ENCODE data around the gene GRIN2A.

DNA sequence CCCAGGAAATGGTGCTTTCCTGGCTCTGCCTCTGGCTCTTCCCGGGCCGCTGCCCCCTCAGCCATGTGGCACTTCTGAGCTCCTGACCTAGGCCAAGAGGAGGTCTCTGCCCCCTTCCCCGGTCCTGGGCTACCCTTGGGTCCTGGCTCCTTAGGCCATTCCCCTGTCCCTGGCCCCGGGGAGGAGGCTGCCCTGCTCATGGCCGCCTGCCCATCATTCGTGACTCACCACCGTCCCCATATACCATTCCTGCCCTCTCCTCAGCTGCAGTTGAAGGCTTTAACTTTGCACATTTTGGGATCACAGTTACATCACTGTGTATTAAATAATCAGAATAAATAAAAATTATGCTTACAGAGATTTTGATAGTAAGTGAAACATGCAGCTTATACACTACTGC lies 69.0 kb downstream of the GRIN2A start:
- TF ChIP-seq, protein P1, sequence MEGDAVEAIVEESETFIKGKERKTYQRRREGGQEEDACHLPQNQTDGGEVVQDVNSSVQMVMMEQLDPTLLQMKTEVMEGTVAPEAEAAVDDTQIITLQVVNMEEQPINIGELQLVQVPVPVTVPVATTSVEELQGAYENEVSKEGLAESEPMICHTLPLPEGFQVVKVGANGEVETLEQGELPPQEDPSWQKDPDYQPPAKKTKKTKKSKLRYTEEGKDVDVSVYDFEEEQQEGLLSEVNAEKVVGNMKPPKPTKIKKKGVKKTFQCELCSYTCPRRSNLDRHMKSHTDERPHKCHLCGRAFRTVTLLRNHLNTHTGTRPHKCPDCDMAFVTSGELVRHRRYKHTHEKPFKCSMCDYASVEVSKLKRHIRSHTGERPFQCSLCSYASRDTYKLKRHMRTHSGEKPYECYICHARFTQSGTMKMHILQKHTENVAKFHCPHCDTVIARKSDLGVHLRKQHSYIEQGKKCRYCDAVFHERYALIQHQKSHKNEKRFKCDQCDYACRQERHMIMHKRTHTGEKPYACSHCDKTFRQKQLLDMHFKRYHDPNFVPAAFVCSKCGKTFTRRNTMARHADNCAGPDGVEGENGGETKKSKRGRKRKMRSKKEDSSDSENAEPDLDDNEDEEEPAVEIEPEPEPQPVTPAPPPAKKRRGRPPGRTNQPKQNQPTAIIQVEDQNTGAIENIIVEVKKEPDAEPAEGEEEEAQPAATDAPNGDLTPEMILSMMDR (IDR thresholded peaks at IDR 0.05; ENCODE audit: extremely low read depth in 1 of 2, insufficient read depth in 1 of 2, low read depth in 1 of 2, low read length in 2 of 2) = no peak
- TF ChIP-seq GATA2 (IDR thresholded peaks at IDR 0.05; ENCODE audit: insufficient read depth, insufficient read length, low read depth, low read length) = no peak
- TF ChIP-seq POLR2A (IDR thresholded peaks at IDR 0.05; ENCODE audit: low read depth, low read length) = no peak
- TF ChIP-seq POLR2AphosphoS5 (IDR thresholded peaks at IDR 0.05; ENCODE audit: insufficient read depth, low read depth, low read length) = no peak
- TF ChIP-seq EZH2 (IDR thresholded peaks at IDR 0.05; ENCODE audit: borderline replicate concordance, low read depth, low read length, severe bottlenecking) = no peak
- no peak for TF ChIP-seq FOS (IDR thresholded peaks at IDR 0.05; ENCODE audit: borderline replicate concordance, insufficient read depth, low read length)
- TF ChIP-seq MYC (IDR thresholded peaks at IDR 0.05; ENCODE audit: low read depth, low read length) = no peak
- TF ChIP-seq, protein P2, sequence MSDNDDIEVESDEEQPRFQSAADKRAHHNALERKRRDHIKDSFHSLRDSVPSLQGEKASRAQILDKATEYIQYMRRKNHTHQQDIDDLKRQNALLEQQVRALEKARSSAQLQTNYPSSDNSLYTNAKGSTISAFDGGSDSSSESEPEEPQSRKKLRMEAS (IDR thresholded peaks at IDR 0.05; ENCODE audit: insufficient read depth, insufficient read length) = no peak
- no peak for TF ChIP-seq JUN (IDR thresholded peaks at IDR 0.05; ENCODE audit: borderline replicate concordance, insufficient read depth, insufficient read length, low read depth)
